Ovary (tissue), 3 donors: ENCODE data around the gene GART.

Experiments
- EP300 ChIP-seq: sonication (generic); formaldehyde crosslinking; IDR thresholded peaks from one replicate; pipeline ENCODE4 v1.6.1; 2017; ENCODE audit warnings: antibody characterized with exemption
- POLR2A ChIP-seq: fragments of 450-650 bp; IDR thresholded peaks from one replicate; pipeline ENCODE4 v1.6.1; 2017; ENCODE audit warnings: antibody characterized with exemption, mild to moderate bottlenecking, moderate library complexity
- TF ChIP-seq, protein P1 (sequence below), 3 donors: fragments of 450-650 bp in 2 of 3; fragments of 200-600 bp in 1 of 3; IDR thresholded peaks; one replicate each; pipeline versions ENCODE4 v1.5.1 to v1.8.0; 2016 to 2022; ENCODE audit warnings: antibody characterized with exemption in 3 of 3, mild to moderate bottlenecking in 1 of 3
- donor health status: DM: no; HTN: no; CAD: no.

DNA sequence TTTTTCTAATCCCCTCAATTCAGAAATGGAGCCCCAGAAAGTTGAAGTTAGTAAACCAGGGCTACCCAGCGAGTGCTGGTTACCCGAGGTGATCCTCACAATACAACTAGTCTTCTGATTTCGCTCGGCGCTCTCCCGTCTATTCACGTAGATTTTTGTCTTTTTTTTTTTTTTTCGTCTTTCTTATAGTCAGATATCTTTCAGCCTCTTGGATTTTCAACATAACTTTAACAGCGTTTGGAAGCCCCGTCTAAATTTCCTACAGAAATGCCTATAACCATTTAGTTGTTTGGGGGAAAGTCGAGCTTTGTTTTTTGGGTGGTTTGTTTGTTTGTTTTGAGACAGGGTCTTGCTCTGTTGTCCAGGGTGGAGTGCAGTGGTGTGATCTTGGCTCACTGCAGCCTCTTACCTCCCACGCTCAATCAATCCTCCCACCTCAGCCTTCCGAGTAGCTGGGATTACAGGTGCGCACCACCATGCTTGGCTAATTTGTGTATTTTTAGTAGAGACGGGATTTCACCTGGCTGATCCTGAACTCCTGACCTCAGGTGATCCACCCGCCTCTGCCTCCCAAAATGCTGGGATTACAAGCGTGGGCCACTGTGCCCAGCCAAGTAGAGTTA lies 61.3 kb downstream of the GART start:
- TF ChIP-seq, protein P1, sequence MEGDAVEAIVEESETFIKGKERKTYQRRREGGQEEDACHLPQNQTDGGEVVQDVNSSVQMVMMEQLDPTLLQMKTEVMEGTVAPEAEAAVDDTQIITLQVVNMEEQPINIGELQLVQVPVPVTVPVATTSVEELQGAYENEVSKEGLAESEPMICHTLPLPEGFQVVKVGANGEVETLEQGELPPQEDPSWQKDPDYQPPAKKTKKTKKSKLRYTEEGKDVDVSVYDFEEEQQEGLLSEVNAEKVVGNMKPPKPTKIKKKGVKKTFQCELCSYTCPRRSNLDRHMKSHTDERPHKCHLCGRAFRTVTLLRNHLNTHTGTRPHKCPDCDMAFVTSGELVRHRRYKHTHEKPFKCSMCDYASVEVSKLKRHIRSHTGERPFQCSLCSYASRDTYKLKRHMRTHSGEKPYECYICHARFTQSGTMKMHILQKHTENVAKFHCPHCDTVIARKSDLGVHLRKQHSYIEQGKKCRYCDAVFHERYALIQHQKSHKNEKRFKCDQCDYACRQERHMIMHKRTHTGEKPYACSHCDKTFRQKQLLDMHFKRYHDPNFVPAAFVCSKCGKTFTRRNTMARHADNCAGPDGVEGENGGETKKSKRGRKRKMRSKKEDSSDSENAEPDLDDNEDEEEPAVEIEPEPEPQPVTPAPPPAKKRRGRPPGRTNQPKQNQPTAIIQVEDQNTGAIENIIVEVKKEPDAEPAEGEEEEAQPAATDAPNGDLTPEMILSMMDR (IDR thresholded peaks at IDR 0.05): no peak
- TF ChIP-seq EP300 (no peak), POLR2A (no peak)
